Fibroblast of lung (primary cell): ENCODE measurements around the gene ZBTB16. TPM values are rescaled to one million over a fixed set of nuclear protein-coding genes. Genes with fewer than 3 reads are reported as not detected.
A peak's percentile ranks its signal among the peaks of the same experiment; 100 is the strongest.

ENCODE experiments used
- DNase-seq, 2 donors: peaks; one replicate each; pipeline versions ENCODE4 v3.0.0 to v3.0.0-alpha.2; 2010; ENCODE audit warnings: low read depth in 2 of 2
- H2AFZ ChIP-seq: 2 replicates; pipeline ENCODE4 v1.5.1; 2012; ENCODE audit warnings: low read length, control low read depth, inconsistent platforms
- H3K27ac ChIP-seq: 2 replicates; pipeline ENCODE4 v1.5.1; 2011; ENCODE audit warnings: low read length, control low read depth; ENCODE audit not compliant: insufficient read depth
- H3K27me3 ChIP-seq: 2 replicates; pipeline ENCODE4 v1.5.1; 2011; ENCODE audit warnings: mild to moderate bottlenecking, low read length; ENCODE audit not compliant: control insufficient read depth, insufficient read depth
- H3K36me3 ChIP-seq: 2 replicates; pipeline ENCODE4 v1.5.1; 2011; ENCODE audit warnings: low read length; ENCODE audit not compliant: control insufficient read depth, insufficient read depth
- H3K4me1 ChIP-seq: 2 replicates; pipeline ENCODE4 v1.5.1; 2011; ENCODE audit warnings: low read length; ENCODE audit not compliant: control insufficient read depth, insufficient read depth; ENCODE audit errors: extremely low read depth
- H3K4me2 ChIP-seq: 2 replicates; pipeline ENCODE4 v1.5.1; 2011; ENCODE audit warnings: low read length, control low read depth; ENCODE audit not compliant: insufficient read depth; ENCODE audit errors: extremely low read depth
- H3K4me3 ChIP-seq, 4 experiments: fragments of 200-600 bp in 1 of 4; sonication (generic) in 1 of 4; replicated peaks in 1 of 4; 2 replicates each; pipeline ENCODE4 v1.5.1; 2011 to 2016; ENCODE audit warnings: low read length in 4 of 4, low read depth in 3 of 4, mild to moderate bottlenecking in 3 of 4, control low read depth in 2 of 4, inconsistent platforms in 1 of 4, mixed read lengths in 1 of 4; ENCODE audit not compliant: insufficient read depth in 1 of 4; ENCODE audit errors: control extremely low read depth in 1 of 4
- H3K79me2 ChIP-seq: 2 replicates; pipeline ENCODE4 v1.5.1; 2012; ENCODE audit warnings: mild to moderate bottlenecking, low read length, inconsistent platforms; ENCODE audit not compliant: control insufficient read depth, insufficient read depth
- H3K9ac ChIP-seq: 2 replicates; pipeline ENCODE4 v1.5.1; 2011; ENCODE audit warnings: mild to moderate bottlenecking, low read length, control low read depth; ENCODE audit not compliant: insufficient read depth
- H3K9me3 ChIP-seq: 2 replicates; pipeline ENCODE4 v1.5.1; 2012; ENCODE audit warnings: low read depth, low read length; ENCODE audit not compliant: control insufficient read depth, insufficient read depth
- H4K20me1 ChIP-seq: 2 replicates; pipeline ENCODE4 v1.5.1; 2011; ENCODE audit warnings: low read length; ENCODE audit not compliant: control insufficient read depth, insufficient read depth; ENCODE audit errors: extremely low read depth
- CTCF ChIP-seq, 2 donors: IDR thresholded peaks in 1 of 2; conservative IDR thresholded peaks in 1 of 2; 1 replicate in 1 of 2; 2 replicates in 1 of 2; pipeline ENCODE4 v1.5.1; 2011 to 2012; ENCODE audit warnings: low read length in 2 of 2, control low read depth in 1 of 2, inconsistent platforms in 1 of 2, low read depth in 1 of 2, mild to moderate bottlenecking in 1 of 2
- EZH2 ChIP-seq: IDR thresholded peaks from 2 replicates; pipeline ENCODE4 v1.5.1; 2012; ENCODE audit warnings: low read length, control low read depth, mild to moderate bottlenecking; ENCODE audit errors: missing control alignments
- polyA plus RNA-seq, 2 donors: library from polyadenylated mRNA; depleted of rRNA in 1 of 2; stranded (reverse) in 1 of 2; unstranded in 1 of 2; fragments of >200 nt; gene quantifications; 2 replicates each; pipeline ENCODE4 v1.2.1, GENCODE V29; 2011 to 2012; ENCODE audit warnings: missing spikeins in 1 of 2
- total RNA-seq: library from RNA; depleted of rRNA; stranded (reverse); fragments of >200 nt; gene quantifications from 2 replicates; pipeline ENCODE4 v1.2.1, GENCODE V29; 2014

The ZBTB16 gene
- total and polyA plus RNA-seq, 2 donors (not counting 1 experiment from before 2014, with no cell fraction given) = not detected

GRCh38 chr11:114167771-114168448 lies 108.4 kb downstream of the ZBTB16 start:
- no peak overlapping the region for H3K4me2 ChIP-seq
- H3K27ac ChIP-seq = no peak overlapping the region
- no peak for TF ChIP-seq EZH2
- no peak for TF ChIP-seq CTCF (conservative IDR thresholded peaks at IDR 0.05 in 1 of 2, IDR thresholded peaks at IDR 0.05 in 1 of 2; ENCODE audit: low read depth in 1 of 2, low read length in 2 of 2)
- H3K9me3 ChIP-seq = no peaks in the 10 kb centered on the region
- H3K36me3 ChIP-seq = no peaks in the 10 kb centered on the region
- no peak overlapping the region for H3K9ac ChIP-seq
- H3K27me3 ChIP-seq = peaks cover 31% of the 10 kb centered on the region
- H3K4me1 ChIP-seq = peaks cover 6% of the 10 kb centered on the region
- H3K4me3 ChIP-seq = no peak overlapping the region
- H2AFZ ChIP-seq = no peak overlapping the region
- no peak for DNase-seq
- no peaks in the 10 kb centered on the region for H3K79me2 ChIP-seq
- no peaks in the 10 kb centered on the region for H4K20me1 ChIP-seq

- TF ChIP-seq EZH2 (no peak), CTCF (conservative IDR thresholded peaks at IDR 0.05 in 1 of 2, IDR thresholded peaks at IDR 0.05 in 1 of 2; ENCODE audit: low read depth in 1 of 2, low read length in 2 of 2) (no peak)
- H3K4me2 ChIP-seq = no peak overlapping the region
- no peak overlapping the region for H2AFZ ChIP-seq
- H3K27me3 ChIP-seq = peaks cover 35% of the 10 kb centered on the region
- H3K36me3 ChIP-seq = no peaks in the 10 kb centered on the region
- no peak overlapping the region for H3K9ac ChIP-seq
- H3K4me3 ChIP-seq = no peak overlapping the region
- no peaks in the 10 kb centered on the region for H3K9me3 ChIP-seq
- DNase-seq = no peak
- no peaks in the 10 kb centered on the region for H4K20me1 ChIP-seq
- H3K79me2 ChIP-seq = no peaks in the 10 kb centered on the region
- peaks cover under 1% of the 10 kb centered on the region for H3K4me1 ChIP-seq
- no peak overlapping the region for H3K27ac ChIP-seq
Measured at GRCh38 chr11:114168691-114169090, 109.2 kb downstream of the ZBTB16 start.

- no peak overlapping the region for H3K9ac ChIP-seq
- no peak overlapping the region for H3K27ac ChIP-seq
- H3K9me3 ChIP-seq = no peaks in the 10 kb centered on the region
- H3K27me3 ChIP-seq = peaks cover 28% of the 10 kb centered on the region
- TF ChIP-seq EZH2 = no peak
- no peak for TF ChIP-seq CTCF (conservative IDR thresholded peaks at IDR 0.05 in 1 of 2, IDR thresholded peaks at IDR 0.05 in 1 of 2; ENCODE audit: low read depth in 1 of 2, low read length in 2 of 2)
- H3K4me3 ChIP-seq = no peak overlapping the region
- H3K36me3 ChIP-seq = no peaks in the 10 kb centered on the region
- H3K4me1 ChIP-seq = no peaks in the 10 kb centered on the region
- no peak overlapping the region for H2AFZ ChIP-seq
- no peaks in the 10 kb centered on the region for H4K20me1 ChIP-seq
- H3K4me2 ChIP-seq = no peak overlapping the region
- H3K79me2 ChIP-seq = no peaks in the 10 kb centered on the region
- DNase-seq = peak in 1 of 2 donors; percentile 60
Measured at GRCh38 chr11:114169321-114169749, 109.8 kb downstream of the ZBTB16 start.
